Astrocyte of the cerebellum (primary cell): Measurements from ENCODE around the gene NHSL1.
A peak's percentile ranks its signal among the peaks of the same experiment; 100 is the strongest.

Source experiments
- DNase-seq: peaks from one replicate; pipeline ENCODE4 v3.0.0-alpha.2; 2011; ENCODE audit warnings: low read depth
- H3K4me3 ChIP-seq: 2 replicates; pipeline ENCODE4 v1.5.1; 2011; ENCODE audit warnings: mild to moderate bottlenecking, low read depth, low read length, moderate library complexity
- in situ Hi-C: cut with HindIII; loops from 2 replicates; pipeline ENCODE4 v1.10.0; 2017; ENCODE audit warnings: low sequenced_read_pairs
- TF ChIP-seq, protein P1 (sequence below): IDR thresholded peaks from 2 replicates; pipeline ENCODE4 v1.5.1; 2012; ENCODE audit warnings: low read length, low read depth, moderate library complexity, mild to moderate bottlenecking; ENCODE audit errors: missing control alignments

NHSL1 gene

DNA sequence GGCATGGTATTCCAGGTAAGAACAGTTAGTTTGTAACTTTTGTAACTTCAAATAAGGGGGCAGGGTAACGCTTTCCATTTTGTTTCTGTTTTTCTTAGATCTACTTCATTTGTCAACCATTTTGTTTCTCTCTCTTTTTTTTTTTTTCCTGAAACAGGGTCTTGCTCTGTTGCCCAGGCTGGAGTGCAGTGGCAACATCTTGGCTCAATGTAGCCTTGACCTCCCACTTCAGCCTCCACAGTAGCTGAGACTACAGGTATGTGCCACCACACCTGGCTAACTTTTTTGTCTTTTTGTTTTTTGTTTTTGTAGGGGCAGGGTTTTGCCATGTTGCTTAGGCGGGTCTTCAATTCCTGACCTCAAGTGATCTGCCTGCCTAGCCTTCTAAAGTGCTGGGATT, 32.1 kb upstream of the NHSL1 start:
- no peak for DNase-seq
- no peak overlapping the region for H3K4me3 ChIP-seq
- TF ChIP-seq, protein P1, sequence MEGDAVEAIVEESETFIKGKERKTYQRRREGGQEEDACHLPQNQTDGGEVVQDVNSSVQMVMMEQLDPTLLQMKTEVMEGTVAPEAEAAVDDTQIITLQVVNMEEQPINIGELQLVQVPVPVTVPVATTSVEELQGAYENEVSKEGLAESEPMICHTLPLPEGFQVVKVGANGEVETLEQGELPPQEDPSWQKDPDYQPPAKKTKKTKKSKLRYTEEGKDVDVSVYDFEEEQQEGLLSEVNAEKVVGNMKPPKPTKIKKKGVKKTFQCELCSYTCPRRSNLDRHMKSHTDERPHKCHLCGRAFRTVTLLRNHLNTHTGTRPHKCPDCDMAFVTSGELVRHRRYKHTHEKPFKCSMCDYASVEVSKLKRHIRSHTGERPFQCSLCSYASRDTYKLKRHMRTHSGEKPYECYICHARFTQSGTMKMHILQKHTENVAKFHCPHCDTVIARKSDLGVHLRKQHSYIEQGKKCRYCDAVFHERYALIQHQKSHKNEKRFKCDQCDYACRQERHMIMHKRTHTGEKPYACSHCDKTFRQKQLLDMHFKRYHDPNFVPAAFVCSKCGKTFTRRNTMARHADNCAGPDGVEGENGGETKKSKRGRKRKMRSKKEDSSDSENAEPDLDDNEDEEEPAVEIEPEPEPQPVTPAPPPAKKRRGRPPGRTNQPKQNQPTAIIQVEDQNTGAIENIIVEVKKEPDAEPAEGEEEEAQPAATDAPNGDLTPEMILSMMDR, result no peak
- in situ Hi-C loops, result no loop called here

DNA sequence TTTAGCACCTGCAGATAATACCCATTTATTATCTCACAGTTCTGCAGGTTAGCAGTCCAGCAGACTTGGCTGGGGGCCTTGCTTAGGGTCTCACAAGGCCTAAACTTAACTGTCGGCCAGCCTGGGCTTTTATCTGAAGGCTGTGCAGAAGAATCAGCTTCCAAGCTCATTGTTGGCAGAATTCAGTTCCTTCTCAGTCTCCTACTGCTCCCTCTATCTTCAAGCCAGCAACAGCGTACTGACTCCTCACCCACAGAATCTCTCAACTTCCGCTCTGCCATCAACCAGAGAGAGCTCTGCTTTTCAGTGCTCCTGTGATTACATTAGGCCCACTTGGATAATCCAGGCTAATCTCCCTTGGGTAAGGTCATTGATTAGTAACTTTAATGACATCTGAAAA, 30.2 kb upstream of the NHSL1 start:
- no peak overlapping the region for H3K4me3 ChIP-seq
- in situ Hi-C loops, result no loop called here
- TF ChIP-seq, protein P1, result peak; percentile 43
- no peak for DNase-seq

DNA sequence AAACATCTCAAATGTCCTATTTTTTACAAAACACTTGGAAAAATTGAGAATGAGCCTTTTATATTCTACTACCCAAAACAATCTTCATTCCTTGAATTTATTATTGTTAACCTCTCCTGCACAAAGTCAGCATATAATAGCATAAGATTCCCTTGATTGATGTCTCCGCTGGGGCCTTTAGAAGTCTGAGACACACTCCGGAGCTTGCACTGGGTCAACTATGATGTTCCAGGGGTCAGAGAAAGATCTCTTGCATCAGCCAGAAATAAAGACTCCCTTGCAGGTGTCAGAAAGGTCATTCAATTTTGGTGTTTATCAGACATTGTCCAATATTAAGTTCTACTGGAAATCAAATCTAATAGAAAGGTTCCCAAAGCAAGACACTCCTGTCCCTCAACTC, 29.7 kb upstream of the NHSL1 start:
- in situ Hi-C loops, result no loop called here
- no peak overlapping the region for H3K4me3 ChIP-seq
- TF ChIP-seq, protein P1, result no peak
- no peak for DNase-seq

DNA sequence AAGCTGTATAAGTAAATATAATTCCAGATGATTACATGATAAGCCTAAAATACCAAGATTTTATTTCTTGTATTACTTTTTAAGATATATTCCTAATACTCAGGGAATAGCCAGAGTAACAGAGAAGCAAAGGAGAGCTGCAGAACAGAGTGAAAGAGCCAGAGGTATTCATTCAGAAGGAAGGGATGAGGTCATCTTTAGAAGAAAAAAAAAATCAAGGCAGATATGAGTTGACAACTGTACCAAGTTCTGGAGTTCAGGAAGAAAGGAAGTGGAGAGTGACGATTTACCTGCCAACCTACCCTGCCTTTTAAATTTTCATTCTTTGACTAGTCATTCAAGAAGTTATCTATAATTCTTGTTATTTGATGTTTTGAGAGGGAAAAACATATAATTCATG, 28.8 kb upstream of the NHSL1 start:
- TF ChIP-seq, protein P1, result no peak
- DNase-seq, result no peak
- no peak overlapping the region for H3K4me3 ChIP-seq
- in situ Hi-C loops, result no loop called here

DNA sequence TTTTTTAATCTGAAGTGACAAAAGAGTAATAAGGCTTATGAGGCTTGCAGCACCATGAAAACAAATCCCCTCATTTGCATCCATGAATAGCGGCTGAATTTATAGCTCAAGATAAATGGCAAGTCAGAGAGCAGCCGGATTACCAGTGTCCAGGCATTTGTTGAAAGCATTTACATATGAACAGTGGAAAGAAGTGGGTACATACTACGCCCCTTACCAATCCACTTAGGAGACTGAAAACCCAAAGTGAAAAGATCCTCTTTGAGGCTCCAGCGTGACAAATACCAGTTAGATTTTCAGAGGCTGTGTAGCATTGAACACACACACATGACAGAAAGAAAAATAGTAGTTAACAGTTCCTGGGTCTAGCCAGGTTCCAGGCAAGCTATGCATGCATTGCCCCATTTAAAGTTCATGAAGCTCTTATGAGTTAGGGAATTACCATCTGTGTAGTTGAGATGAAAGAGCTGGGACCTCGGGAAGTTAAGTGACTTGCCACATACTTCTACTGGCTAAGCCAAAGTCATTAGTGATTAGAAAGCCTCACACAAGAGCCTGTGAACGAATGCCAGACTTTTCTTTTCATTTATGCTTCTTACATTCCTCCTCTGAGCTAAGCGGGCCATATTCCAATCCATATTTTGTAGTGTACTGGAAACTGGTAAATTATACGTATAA, 28.3 kb upstream of the NHSL1 start:
- TF ChIP-seq, protein P1, result no peak
- DNase-seq, result no peak
- in situ Hi-C loops, result no loop called here

DNA sequence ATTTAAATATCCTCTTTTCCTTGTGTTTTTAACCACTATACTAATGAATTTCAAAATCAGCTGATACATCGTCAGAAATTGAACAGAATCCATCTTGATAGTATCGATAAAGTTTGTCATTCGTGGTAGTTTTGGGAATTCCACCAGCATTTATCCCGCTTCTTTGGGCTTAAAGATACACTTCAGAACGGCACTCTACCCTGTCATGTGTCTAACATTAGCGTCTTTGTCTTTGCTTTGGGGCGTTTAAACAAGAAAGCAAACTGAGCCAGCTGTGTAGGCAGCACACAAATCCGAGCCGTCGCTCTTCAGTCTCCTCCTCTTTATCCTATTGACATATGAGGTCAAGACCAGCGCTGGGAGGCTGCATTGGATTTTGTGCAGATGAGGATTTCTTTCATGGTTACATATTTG, 27.5 kb upstream of the NHSL1 start:
- in situ Hi-C loops, result no loop called here
- TF ChIP-seq, protein P1, result no peak
- no peak for DNase-seq
- no peak overlapping the region for H3K4me3 ChIP-seq

More for the DNA sequence above, 28.3 kb upstream of the NHSL1 start:
- H3K4me3 ChIP-seq, result no peak overlapping the region

DNA sequence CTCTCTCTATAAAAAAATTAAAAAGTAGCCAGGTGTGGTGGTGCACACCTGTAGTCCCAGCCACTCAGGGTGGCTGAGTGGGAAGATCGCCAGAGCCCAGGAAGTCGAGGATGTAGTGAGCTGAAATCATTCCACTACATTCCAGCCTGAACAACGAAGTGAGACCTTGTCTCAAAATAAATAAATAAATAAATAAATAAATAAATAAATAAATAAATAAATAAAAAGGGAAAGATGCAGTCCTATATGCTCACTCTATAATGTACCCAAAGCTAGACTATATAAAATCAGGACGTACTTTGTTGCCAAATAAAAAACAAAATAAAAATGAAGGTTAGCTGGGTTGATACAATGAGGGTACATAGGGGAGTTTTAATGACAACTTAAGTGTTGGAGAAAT, 26.1 kb upstream of the NHSL1 start:
- H3K4me3 ChIP-seq, result no peak overlapping the region
- no peak for DNase-seq
- in situ Hi-C loops, result no loop called here
- TF ChIP-seq, protein P1, result no peak
